Measurements from ENCODE around the gene SKOR1.

Gene SKOR1, protein sequence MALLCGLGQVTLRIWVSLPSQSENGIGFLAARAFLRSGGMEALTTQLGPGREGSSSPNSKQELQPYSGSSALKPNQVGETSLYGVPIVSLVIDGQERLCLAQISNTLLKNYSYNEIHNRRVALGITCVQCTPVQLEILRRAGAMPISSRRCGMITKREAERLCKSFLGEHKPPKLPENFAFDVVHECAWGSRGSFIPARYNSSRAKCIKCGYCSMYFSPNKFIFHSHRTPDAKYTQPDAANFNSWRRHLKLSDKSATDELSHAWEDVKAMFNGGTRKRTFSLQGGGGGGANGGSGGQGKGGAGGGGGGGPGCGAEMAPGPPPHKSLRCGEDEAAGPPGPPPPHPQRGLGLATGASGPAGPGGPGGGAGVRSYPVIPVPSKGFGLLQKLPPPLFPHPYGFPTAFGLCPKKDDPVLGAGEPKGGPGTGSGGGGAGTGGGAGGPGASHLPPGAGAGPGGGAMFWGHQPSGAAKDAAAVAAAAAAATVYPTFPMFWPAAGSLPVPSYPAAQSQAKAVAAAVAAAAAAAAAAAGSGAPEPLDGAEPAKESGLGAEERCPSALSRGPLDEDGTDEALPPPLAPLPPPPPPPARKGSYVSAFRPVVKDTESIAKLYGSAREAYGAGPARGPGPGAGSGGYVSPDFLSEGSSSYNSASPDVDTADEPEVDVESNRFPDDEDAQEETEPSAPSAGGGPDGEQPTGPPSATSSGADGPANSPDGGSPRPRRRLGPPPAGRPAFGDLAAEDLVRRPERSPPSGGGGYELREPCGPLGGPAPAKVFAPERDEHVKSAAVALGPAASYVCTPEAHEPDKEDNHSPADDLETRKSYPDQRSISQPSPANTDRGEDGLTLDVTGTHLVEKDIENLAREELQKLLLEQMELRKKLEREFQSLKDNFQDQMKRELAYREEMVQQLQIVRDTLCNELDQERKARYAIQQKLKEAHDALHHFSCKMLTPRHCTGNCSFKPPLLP

DNA sequence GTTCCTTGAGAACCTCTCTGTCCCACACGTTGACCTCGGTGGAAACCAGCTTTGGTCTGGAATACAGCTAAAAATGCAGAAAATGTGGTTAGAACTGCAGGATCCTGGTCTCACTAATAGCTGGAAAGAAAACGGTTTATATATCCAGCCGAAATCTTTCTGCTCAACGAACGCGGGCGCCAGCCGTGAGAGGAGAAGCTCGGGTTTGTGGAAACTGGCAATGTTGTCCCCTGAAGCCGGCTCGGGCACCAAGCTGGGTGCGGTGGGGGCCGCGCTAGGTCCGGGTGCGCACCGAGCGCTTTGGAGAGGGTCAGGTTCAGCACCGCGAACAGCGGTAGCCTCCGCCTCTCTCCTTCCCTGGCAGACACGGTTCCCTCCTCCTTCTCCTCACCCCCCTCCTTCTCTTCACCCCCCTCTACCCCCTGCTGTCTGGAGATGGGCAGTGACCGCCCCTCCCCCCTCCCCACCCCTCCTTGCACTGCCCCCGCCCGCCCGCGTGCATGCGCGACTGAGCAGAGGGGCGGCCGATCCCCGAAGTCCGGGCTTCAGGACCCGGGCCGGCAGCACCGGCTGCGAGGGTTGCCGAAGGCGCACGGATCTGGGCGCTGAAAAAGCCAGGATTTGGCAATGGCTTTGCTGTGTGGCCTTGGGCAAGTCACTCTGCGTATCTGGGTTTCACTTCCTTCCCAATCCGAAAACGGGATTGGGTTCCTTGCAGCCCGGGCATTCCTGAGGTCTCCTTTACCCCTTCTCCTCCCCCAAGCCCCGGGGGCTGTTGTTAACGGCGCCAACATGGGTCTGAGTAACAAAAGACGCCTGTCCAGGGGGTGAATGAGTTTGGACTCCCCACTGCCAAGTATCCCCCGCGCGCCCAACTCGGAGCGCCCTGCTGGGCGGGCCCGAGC is at the start of gene SKOR1:
TSS of gene SKOR1 (plus strand) at position 534 of the 905 bp plus-strand sequence. CDS start at position 628, 94 bp downstream.
- no peak for DNase-seq

DNA sequence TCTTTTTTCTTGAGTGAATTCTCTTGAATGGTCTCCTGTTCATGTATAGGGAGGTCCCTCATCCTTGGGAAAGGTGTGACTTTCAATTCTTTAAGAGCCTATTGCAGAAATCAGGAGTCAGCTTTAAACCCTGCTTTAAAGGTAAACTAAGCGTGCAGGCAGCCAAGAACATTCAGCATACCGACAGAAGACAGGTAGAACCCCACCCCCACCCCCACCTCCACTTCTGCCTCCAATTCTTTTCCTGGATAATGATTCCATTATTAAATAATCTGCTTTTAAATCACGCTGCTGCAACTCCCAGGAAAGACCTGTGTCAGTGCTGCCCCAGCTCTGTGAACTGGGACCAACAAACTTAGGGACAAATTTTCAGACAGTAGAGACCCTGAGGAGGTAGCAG is 49.3 kb upstream of the SKOR1 start:
- DNase-seq = no peak

DNA sequence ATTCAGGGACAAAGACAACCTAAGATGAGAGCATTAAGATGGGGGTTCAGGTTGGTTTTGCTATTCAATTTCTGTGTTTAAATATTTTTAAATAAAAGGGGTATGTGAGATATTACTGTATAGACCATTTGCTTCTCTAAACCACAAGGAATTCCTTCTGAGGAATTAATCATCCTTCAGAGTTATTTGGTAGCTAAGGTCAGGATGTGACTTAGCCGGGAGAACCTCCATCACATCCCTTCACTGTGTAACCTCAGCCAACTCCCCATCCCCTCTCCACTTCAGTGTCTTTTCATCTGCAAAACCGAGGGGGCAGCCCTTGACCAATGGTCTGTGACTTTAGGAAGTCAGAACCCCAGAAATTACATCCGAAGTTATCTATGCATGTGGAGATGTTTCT is 48.7 kb upstream of the SKOR1 start:
- no peak for DNase-seq

DNA sequence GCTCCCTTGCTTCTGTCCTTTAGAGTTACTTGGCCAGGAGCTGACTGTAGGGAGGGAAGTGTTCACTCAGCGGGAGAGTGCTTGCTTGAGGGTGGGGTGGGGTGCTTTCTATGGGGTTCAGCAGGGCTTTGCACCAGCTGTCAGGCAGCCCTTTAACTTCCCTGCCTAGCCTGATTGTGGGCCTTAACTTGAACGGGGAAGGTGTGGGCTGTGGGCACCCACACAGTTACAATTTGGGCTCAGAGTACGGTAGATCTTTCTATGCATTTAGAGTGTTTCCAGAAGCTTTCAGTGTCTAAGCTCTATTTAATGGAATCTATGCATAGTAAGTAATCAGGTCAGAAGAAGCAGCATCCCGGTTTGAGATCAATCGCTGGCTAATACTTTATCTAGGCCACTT is 48.2 kb upstream of the SKOR1 start:
- no peak for DNase-seq

DNA sequence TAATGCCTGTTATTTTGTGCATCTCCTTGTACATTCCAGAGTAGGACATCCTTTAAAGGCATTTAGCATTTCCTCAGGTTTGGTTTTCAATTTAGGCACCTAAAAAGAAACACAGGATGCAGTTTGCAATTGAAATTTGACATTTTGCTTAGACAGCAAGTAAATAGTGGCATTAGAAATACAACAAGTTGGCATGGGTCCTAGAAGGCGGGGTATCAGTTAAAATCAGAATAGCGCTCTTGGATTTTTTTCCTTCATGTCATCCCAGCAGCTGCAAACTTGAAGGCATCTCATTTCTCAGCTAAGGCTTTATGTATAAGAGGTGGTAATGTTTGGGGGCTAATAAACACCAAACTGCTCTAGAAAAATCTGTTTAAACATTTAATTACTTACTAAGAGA is 47.5 kb upstream of the SKOR1 start:
- DNase-seq = no peak

DNA sequence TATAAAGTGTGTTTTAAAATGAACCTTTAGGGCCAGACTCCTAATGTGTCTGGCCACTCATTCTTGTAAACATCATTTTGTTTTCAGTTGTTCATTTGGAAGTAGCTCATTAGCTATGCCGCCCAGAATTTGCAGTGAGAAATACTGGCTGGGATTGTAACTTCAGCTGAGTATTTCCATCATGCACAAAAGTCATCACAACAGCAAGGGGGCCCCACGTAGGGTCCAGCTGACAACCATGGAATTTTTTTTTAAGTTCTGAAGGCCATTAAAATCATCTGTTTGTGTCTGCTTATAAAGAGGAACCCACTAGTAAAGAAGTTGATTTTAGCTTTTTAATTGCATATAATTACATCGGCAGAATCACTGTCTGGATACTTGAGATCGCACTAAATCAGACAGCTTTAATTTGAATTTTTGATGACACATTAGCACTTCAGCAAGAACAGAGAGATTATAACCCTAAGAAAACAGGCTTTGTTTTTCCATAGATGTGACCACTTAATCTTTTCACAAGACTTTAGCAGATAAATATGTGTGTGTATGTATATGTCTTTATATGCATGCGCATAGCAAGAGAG is 46.3 kb upstream of the SKOR1 start:
- DNase-seq = no peak

DNA sequence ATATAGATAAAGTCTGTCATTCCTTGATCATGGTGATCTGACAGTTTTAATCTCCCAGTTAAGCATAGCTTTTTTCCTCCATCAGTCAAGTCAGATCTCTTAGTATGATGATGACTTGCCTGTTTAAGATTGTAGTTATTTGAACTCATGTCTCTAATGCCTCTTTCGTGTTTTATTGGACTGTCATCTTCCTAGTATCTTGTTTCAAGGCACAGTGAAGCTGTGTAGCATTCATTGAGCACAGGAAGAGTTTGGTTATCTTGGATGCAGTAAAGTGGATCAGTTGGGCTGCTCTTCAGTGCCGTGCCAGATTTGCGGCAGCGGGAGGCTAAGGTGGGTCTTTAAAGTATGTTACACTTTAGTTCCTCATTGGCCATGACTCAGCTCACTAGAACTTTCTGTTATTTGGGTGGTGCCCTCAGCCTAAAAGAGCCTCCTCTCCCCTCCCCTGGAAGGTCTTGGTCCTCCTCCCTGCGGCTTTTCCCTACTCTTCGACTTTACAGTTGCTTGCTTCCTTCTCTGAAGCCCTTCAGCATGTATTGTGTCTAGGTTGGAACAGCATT is 45.7 kb upstream of the SKOR1 start:
- DNase-seq = no peak

DNA sequence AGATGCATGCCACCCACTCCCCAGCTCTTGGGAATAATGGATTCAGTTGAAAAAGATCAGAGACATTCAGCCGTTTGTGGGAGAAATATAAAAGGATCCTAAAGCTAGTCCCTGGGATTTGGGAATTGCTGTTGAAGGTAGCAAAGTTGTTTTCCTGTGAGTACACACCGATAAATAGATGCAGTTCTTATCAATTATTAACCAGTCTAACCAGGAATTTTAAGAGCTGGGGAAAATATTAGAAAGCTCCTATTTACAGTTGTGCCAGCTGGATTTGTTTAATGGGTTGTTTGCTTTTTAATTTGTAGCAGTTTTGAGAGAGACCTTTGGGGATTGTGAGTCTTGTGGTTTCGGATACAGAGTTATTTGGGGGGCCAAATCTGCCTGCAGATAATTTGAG is 44.2 kb upstream of the SKOR1 start:
- no peak for DNase-seq

DNA sequence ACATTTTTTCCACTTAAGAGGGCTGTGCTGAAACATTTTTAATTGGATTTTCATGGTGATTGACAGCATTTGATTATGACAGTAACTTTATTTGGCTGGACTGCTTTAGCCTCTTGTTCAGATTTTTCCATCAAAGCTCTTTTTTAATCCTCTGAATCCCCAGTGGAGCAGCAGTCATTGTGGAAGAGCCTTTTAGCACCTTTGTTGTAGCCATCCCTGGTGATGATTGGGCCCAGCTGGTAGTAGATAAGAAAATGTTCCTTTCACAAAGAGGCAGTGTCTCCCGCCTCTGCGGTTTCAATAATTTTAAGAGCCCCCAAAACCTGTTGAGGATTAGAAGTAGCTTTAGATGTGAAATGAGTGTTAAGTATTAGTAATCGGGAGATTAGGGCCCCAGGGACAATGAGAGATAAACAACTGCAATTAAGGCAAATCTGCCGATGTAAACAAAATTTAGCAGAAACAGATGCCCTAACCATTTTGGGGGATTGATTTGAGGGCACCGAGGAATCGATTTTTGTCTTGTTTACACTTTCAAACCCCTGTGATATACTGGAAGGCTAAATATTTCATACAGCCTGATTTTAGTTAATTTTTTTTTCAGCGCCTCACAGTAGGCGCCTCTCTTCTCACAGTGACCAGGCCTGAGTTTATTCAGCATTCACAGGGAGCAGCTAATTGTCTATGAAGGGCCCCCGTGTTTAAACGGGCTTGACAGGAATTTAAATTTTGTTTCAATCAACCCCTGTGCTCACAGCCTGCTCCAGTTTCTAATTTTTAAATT is 43.2 kb upstream of the SKOR1 start:
- no peak for DNase-seq

DNA sequence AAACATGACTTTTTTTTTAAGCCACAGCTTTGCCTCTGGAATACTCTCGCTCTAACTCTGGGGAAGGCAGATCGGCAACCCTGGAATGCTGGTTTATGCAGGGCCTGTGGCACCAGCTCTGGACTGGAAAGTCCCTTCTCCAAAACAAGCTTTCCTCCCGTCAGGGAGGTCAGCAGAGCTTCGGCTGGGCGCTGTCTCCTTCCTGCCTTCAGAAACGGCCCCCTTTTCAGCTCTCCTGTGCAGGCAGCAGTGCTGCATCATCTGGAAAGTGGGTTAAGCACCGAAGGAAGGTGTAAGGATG is 42.7 kb upstream of the SKOR1 start:
- DNase-seq = no peak

DNA sequence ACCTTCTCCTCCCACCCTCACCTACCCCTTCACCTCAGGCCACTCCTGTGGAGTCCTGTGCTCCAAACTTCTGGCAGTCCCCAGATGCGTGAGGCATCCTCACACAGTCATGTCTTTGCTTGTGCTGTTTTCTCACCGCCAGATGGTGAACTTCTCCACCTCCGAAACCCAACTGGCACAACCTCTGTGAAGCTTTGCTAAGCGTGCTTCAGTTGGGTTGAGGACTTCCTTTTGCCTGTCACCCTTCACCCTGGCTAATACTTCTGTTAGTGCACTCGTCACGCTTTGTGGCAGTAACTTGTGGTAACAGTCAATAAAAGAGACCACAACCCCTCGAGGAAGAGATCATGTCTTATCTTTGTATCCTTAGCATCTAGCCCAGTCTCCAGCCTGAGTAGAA is 42.0 kb upstream of the SKOR1 start:
- no peak for DNase-seq

DNA sequence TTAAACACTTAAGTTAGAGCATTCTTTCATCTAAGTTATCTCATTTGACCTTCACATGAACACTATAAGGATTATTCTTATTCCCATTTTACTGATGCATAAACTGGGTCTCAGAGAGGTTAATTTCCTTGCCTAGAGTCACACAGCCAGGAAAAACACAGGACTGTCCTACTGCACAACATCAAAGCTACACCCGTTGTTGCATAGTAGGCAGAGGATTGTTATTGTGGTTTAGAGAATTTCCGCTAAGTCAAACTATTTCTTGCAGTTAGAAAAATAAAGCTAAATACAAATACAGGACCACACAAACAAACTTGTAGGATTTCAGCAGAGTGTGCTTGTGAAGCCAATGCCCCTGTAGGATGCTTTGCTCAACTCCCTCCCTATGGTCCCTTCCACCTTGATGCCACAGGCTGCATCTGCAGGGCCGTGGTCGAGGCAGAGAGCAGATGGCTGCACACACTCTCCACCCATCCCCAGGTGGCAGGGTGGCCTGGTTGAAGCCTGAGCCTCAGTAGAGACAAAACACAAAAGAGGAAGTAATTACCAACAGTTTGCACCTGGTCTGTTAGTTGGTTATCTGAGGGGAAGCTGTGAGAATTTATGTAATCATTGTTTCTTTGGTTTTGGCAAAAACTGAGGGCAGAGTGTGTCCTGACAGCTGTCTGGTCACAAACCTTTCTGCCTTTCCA is 41.1 kb upstream of the SKOR1 start:
- no peak for DNase-seq

DNA sequence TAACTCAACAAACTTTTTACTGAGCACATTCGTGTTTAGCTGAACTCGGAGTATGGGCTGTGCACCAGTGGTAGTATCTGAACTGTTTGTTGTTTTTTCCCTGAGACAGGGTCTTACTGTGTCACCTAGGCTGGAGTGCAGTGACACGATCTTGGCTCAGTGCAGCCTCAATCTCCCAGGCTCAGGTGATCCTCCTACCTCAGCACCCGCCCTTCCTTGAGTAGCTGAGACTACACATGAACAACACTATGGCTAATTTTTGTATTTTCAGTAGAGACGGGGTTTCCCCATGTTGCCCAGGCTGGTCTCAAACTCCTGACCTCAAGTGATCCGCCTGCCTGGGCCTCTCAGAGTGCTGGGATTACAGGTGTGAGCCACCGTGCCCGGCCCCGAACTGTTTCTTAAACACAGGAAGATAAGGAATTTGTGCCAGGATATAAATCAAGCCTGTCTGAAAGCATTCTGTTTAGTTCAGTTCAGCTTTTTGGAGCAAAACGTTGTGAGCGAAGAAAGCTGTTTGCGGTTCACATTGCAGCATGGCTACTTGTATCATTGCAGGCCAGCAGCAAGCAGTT is 40.4 kb upstream of the SKOR1 start:
- no peak for DNase-seq

DNA sequence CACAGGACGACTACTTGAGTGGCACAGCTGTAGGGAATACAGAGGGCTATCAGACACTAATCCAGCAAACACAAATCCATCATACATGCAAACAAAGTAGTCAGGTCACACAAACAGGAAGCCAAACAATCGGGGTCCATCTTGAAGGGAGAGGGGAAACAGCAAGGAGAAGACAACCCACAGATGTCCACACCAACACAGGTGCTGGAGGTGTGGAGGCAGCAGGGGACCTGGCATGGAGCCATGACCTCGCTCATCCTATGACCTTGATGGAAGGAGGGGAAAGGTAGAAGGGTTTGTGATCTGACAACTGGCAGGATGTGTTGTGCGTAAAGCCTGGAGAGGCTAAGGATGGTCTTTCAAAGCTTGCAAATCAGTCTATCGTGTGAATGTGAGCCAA is 39.9 kb upstream of the SKOR1 start:
- no peak for DNase-seq

DNA sequence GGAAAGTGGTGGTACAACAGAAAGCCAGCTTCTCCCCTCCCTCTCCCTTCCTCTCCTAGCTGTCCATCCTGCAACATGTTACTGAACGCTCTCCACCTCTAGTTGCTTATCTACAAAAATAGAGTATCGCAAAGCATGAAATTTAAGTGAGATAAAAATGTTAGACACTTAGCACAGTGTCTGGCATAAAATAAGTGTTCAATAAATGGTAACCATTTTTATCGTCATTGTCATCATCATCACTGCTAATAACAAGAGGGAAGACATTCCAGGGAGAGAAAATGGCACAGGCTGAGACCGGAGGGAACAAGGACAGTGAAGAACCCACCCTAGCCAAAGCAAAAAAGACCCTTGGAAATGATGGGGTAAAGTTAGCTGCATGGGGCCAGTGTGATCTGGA is 38.7 kb upstream of the SKOR1 start:
- DNase-seq = no peak

DNA sequence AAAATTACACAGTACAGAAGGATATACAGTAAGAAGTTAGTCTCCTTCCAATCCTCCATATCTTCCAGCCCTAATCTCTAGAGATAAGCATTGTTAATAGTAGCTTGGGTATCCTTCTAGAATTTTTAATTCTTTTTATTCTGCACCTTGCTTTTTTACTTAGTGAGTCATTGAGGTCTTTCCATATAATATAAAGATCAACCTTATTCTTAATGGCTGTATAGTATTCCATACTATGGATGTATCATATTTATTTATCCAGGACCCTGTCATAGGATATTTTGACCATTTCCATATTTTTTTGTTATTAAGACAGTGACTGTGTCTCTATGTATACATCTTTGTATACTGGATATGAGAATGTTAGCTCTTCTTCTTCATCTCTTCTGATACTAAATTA is 36.3 kb upstream of the SKOR1 start:
- no peak for DNase-seq

DNA sequence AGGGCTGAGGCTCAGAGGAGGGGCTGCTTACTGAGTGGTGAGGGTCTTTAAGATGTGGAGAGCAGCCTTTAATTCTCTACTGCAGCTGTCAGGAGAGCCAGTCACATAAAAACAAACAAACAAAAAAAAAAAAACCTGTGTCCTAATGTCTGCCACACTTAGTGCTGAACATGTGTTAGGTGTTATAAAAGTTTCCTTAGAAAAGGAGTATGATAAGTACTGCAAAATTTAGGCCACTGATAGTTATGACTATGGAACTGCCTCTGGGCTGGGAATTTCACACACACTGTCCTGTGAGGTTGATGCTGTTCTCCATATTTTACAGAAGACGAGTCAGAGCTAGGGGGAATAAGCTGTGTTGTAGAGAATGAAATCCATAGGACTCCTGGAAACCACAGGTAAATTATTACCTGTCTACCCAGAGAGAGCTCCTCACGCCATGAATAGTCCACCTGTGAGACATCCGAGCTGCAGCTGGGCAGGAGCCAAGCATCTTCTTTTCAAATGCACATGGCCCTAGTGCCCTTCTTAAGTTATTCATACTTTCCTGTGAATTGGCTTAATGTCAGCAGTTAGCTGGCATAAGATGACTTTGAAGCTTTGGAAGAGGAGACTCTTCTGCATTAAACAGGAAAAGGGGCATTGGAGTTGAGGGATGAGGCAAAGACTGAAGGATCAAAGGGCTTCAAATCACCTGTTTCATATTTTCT is 34.5 kb upstream of the SKOR1 start:
- DNase-seq = no peak

DNA sequence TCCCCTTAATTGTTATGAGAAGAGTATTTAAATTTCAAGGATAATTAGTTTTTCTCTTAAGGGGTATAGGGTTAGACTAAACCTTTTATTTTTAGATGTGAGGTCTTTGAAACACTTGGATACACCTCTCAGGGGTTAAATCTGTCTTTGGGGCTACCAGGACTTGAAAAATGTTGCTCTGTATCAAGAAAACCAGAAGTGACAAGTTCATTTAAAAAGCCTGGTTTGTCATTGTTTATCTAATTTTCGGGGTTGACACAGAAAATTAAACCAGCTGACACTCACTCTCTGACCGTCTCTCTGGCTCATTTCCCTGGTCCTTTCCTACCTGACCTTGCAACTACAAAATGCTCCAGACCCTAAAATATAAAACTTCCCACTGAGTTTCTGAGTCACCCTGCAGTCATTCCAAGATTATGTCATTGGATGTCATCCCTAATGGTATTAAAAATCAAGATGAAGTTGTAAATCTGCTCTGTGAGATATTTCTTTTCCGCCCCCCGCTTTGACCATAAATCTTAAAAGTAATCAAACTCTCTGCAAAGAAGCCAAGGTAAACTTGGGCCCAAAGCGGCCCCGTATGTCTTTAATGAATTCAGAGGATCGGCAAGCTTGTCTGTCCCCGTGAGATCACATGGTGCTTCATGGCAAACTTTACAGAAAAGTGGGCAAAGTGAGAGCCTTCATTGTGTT is 32.9 kb upstream of the SKOR1 start:
- DNase-seq = no peak

Data from DMS 273 treated with DMSO at 0.1 percent for 48 hours (cell line).